Measurements from ENCODE around the gene MYO10.

The MYO10 gene

GRCh38 chr5:16937503-16938161 lies 1.5 kb upstream of the MYO10 start:
- no peak for DNase-seq

GRCh38 chr5:16936989-16937438 lies 926 bp upstream of the MYO10 start:
- no peak for DNase-seq

GRCh38 chr5:16935231-16936149 lies 598 bp downstream of the MYO10 start:
- no peak for DNase-seq

GRCh38 chr5:16934677-16935153 lies 1.4 kb downstream of the MYO10 start:
- no peak for DNase-seq

- no peak for DNase-seq
Observed at GRCh38 chr5:16934123-16934522, 2.0 kb downstream of the MYO10 start.

GRCh38 chr5:16933337-16933736 lies 2.8 kb downstream of the MYO10 start:
- no peak for DNase-seq

- no peak for DNase-seq
Observed at GRCh38 chr5:16932401-16932800, 3.7 kb downstream of the MYO10 start.

GRCh38 chr5:16931334-16932110 lies 4.6 kb downstream of the MYO10 start:
- no peak for DNase-seq

GRCh38 chr5:16930496-16930895 lies 5.6 kb downstream of the MYO10 start:
- DNase-seq: no peak

GRCh38 chr5:16929831-16930230 lies 6.3 kb downstream of the MYO10 start:
- DNase-seq: no peak

GRCh38 chr5:16929347-16929746 lies 6.7 kb downstream of the MYO10 start:
- DNase-seq: no peak

- DNase-seq: no peak
Observed at GRCh38 chr5:16927613-16928012, 8.5 kb downstream of the MYO10 start.

- no peak for DNase-seq
Observed at GRCh38 chr5:16926417-16926816, 9.7 kb downstream of the MYO10 start.

- no peak for DNase-seq
Observed at GRCh38 chr5:16924206-16924605, 11.9 kb downstream of the MYO10 start.

- DNase-seq: no peak
Observed at GRCh38 chr5:16922430-16922829, 13.7 kb downstream of the MYO10 start.

GRCh38 chr5:16921211-16921610 lies 14.9 kb downstream of the MYO10 start:
- DNase-seq: no peak

GRCh38 chr5:16920109-16920816 lies 15.8 kb downstream of the MYO10 start:
- no peak for DNase-seq

- DNase-seq: no peak
Observed at GRCh38 chr5:16918891-16919671, 17.0 kb downstream of the MYO10 start.

- DNase-seq: no peak
Observed at GRCh38 chr5:16918156-16918555, 17.9 kb downstream of the MYO10 start.

- DNase-seq: no peak
Observed at GRCh38 chr5:16916262-16916878, 19.7 kb downstream of the MYO10 start.

GRCh38 chr5:16914584-16914983 lies 21.5 kb downstream of the MYO10 start:
- no peak for DNase-seq

All from GF-D8 (cell line).